Right renal pelvis (tissue), 4 donors: ENCODE data around the gene SPRR4. TPM values are rescaled to one million over a fixed set of nuclear protein-coding genes. Genes with fewer than 3 reads are reported as not detected.

Experiments used
- DNase-seq, 4 donors: peaks; one replicate each; pipeline ENCODE4 v3.0.0-alpha.2; 2013; ENCODE audit warnings: low read depth in 4 of 4, low spot score in 3 of 4, missing footprints in 1 of 4
- polyA plus RNA-seq, 4 donors: library from polyadenylated mRNA; unstranded; fragments of 120-200 nt; gene quantifications; one replicate each; pipeline ENCODE4 v1.2.1, GENCODE V29; 2013; ENCODE audit not compliant: insufficient read length in 4 of 4

SPRR4 gene
- polyA plus RNA-seq, 4 donors = not detected

DNA sequence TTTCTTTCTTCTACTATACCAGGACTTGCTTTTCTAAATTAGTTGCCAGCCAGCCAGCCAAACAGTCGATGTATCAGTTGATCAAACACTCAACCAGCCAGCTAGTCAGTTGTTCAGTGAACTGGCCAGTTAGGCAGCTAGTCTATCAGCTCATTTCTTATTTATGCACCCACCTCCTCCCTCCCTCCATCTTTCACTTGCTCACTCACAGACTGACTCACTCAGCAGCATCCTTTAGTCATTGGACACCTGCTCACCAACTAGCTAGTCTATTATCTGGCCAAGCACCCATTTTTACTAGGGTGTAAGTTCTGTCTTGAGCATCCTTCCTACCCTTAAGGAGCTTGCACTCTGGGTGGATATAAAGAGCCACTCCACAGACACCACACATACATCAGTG is 5.9 kb upstream of the SPRR4 start:
- no peak for DNase-seq

DNA sequence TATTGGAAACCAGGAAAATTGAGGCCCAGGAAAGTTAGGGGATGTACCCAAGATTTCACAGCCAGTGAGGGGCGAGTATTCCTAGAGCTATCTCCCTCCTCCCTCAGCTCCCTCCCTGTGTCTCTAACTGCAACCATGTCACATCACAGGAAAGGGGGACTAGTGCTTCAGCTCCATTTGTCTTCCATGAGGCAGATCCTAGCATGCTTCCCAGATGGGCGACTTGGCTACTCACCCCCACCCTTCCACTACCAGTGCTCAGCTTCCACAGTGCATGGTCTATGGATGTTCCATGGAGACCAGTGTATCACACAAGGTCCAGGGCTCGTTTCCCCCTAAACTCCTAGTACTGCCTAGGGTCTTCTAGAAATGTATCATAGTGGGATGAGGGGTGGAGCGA is 4.6 kb upstream of the SPRR4 start:
- no peak for DNase-seq

DNA sequence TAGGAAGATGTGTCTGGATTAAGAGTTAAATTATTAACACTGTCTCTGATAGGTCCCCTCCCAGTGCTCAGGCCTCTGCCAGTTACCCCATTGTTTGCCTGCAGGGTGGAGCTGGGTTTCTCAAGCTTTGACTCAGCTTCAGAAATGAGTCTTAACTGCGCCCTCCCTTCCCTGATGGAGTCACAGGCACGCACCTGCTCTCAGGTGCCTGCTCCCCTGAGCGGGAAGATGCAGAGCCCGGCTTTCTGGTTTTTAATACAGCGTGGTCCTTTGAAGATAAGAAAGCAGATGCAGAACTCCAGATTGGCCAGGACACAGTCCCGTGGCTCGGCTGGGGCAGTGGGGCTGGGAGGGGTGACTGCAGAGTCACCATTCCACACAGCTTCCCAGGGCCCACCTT is 3.2 kb upstream of the SPRR4 start:
- no peak for DNase-seq

DNA sequence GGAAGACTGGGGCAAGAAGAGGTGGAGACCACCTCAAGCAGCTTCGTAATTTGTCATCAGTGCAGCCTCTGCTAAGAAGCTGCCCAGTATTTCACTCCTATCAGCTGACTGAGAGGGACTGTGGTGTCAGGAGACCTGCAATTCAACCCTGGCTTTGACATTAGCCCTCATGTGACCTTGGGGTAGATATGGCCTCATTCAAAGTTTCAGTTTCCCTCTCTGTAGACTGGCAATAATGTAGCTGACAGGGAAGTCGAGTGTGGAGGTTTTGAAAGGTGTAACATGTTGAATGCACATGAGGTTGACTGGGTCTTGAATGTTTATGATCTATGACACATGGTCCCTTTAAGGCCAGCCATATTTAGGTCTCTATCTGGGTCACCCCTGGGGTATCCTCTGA is 2.2 kb upstream of the SPRR4 start:
- DNase-seq = no peak

- DNase-seq = no peak
These were observed 1.4 kb upstream of the SPRR4 start for GRCh38 chr1:152969036-152969435.

DNA sequence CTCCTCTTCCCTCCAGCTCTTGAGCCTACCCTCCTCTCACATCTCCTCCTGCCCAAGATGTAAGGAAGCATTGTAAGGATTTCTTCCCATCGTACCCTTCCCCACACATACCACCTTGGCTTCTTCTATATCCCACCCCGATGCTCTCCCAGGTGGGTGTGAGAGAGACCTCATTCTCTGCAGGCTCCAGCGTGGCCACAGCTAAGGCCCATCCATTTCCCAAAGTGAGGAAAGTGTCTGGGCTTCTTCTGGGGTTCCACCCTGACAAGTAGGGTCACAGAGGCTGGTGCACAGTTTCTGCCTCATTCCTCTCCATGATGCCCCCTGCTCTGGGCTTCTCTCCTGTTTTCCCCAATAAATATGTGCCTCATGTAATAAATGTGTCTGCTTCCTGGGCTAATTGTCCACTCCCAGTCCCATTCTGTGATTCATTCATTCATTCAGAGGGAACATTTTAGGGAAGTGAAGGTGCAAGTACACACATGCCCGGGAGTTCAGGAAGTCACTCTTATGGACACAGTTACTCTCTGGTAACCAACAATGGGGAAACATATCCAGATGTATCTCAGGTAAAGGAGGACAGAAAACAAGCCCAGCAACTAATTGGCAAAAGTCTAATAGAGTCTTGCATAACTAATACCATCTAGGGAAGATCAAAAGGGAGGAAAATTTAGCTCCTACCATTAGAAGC is 1.9 kb downstream of the SPRR4 start:
- DNase-seq = no peak

DNA sequence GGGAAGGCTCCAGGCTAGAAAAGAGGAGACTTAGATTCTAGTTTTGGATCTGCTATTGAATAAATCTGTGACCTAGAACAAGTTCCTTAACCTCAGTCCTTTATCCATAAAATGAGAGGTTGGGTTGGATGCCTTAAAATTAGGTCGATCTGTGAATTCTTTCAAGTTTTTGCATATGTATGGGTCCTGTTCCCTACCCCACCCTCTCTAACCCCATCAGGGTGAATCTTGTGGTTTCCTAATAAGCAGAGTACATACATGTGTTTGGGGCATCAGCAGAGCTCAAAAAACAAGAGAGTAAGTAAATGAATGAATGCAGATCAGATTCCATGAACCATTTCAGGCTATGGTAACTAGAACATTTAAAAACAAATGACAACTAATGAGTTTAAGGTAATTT is 6.2 kb downstream of the SPRR4 start:
- DNase-seq = no peak

DNA sequence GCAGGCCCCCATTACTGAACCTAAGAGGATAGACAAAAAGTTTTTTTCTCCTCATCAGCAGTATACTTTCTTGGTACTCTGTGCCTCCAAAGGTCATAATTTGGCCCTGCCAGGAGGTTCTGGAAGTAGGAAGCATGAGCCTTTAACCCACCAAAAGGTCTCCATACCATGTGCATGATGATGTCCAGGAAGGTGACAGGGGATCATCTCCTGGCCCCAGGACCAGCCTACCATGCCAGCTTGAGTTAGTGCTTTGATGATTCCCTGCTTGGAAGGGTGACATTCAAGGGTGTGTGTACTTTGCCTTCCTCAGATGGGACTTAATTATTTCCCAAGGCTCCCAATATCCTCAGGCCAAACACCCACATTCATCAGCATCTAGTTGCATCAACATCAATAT is 7.2 kb downstream of the SPRR4 start:
- DNase-seq = no peak

- no peak for DNase-seq
These were observed 10.2 kb downstream of the SPRR4 start for GRCh38 chr1:152980676-152981075.

- DNase-seq = peak in 1 of 4 donors; percentile 8
These were observed 10.9 kb downstream of the SPRR4 start for GRCh38 chr1:152981146-152981871.

- no peak for DNase-seq
These were observed 11.6 kb downstream of the SPRR4 start for GRCh38 chr1:152982076-152982475.

GRCh38 chr1:152983234-152983633 is 12.8 kb downstream of the SPRR4 start:
- DNase-seq = no peak

GRCh38 chr1:152983743-152984142 is 13.3 kb downstream of the SPRR4 start, which contains the start of gene SPRR1A:
Gene SPRR1A (plus strand): TSS chr1:152984081. CDS start chr1:152985231, 1,150 bp downstream.
- no peak for DNase-seq

- DNase-seq = no peak
These were observed 16.1 kb downstream of the SPRR4 start for GRCh38 chr1:152986578-152986977.

GRCh38 chr1:152993186-152993585 is 22.7 kb downstream of the SPRR4 start:
- no peak for DNase-seq

GRCh38 chr1:152995842-152996241 is 25.4 kb downstream of the SPRR4 start:
- no peak for DNase-seq

GRCh38 chr1:152996633-152997400 is 26.4 kb downstream of the SPRR4 start:
- DNase-seq = no peak

DNA sequence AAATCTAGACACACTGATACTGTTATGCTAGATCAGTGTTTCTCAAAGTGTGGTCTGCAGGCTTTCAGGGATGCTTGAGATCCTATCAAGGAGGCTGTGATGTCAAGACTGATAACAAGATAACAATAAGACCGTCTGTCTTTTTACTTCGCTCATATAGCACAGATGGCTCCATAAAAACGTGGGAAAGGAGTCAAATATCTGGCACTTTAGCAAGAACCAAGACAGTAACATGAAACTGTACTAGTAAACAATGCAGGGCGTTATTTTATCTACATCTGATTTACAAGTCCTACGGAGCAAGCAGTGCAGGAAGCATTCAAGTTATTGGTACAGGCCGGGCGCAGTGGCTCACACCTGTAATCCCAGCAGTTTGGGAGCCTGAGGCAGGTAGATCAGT is 27.5 kb downstream of the SPRR4 start:
- no peak for DNase-seq

DNA sequence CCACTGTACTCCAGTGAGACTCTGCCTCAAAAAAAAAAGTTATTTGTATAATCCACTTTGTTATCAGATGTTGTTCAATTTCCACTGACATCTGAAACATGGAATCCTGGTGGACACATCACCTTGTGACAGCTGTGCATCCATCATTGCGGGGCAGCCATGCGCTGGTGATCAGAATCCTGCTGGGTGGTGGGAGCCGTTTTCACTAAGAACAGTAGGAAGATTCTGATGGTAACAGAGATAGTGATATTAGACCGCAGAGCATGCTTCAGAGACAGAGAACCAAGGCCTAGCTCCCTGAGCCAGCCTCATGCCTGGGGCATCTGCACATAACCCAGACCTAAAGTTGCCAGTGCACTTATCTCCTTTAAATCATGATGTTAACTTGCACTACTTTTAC is 28.0 kb downstream of the SPRR4 start:
- no peak for DNase-seq

DNA sequence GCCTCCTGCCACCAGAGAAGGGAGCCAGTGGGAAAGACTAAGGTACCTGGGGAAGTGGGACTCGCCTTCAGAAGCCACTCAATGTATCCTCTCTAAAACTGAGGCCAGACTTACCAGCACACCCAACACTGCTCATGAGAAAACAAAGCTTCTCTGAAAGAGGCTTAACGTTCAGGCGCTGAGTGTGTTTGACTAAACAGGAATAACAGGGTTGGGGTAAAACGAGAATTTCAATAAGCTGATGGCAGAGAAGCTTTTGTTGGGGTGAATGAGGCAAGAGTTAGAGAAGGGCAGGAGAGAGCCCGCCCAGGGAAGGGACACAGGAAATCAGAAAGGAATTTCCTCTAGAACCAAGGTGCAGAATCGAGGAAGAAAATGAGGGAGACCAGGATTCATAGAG is 29.4 kb downstream of the SPRR4 start:
- no peak for DNase-seq

DNA sequence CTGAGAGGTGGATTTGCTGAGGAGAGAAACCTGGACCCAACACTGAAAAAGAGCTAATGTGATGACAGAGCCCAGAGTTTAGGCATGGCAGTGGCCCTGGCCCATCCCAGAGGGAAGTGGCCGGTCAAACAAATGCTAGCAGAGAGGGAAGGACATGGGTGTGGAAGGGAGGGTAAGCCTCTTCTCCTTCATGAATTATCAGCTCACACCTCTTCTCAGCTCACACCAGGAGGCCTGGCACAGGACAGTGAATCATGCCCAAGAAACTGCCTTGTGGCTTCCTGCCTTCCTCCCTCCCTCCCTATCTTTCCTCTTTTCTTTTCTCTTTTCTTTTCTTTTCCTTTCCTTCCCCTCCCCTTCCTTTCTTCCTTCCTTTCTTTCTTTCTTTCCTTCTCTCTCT is 29.8 kb downstream of the SPRR4 start:
- no peak for DNase-seq

DNA sequence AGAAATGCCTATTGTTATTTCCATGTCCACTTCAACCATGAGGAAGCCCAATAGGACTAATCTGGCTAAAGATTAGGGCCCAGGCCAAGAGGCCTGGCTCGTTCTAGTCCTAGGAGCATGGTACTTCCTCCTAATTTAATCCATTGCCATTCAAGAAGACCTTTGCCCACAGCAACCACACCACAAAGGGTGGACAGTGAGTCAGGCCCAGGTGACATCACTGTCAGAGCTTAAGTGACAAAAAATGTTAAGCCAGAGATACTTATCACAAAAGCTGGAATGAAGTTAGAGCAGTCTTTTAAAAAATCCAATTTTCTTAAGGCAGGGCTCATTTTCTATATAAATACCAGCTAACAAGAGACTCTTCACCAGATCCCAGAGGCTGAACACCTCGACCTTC is 30.9 kb downstream of the SPRR4 start, which contains the start of gene SPRR3:
TSS of gene SPRR3 (plus strand) at position 368 of the 400 bp plus-strand sequence. CDS start 1,272 bp downstream, outside the sequence.
- no peak for DNase-seq
